Ureter (tissue), 1 donor: ENCODE results near the gene S100A3. TPM values are rescaled to one million over a fixed set of nuclear protein-coding genes. Genes with fewer than 3 reads are reported as not detected.
"Not testable (repeated sequence)": the region's sequence is repeated elsewhere in the genome, so short reads cannot be mapped to it uniquely, and the experiment has no call there.

Source experiments
- DNase-seq: peaks from one replicate; pipeline ENCODE4 v3.0.0-alpha.2; 2020; ENCODE audit warnings: low spot score
- total RNA-seq: library from RNA; stranded (reverse); gene quantifications from one replicate; pipeline ENCODE4 v1.2.4, GENCODE V29; 2023
- donor health status: DM: yes; HTN: yes; CAD: no.

Gene S100A3
- total RNA-seq, 1 donor from 2014 or later = 6.5 TPM

DNA sequence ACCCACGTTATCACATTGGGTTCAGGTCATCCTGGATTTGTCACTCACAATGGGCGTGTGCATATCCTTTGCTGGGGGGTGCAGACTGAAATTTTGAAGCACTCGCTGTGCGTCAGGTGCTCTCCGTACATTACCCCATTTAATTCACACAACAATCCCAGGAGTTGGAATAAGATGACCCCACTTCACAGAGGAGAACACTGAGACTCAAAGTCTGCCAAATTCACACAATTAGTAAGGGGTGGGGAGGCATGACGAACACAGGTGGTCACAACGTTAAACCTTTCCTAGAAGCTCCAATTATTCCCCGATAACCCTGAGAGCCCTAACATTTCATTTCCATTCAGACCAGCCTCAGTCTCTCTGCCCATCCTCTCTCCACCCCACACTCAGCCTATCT lies 20.4 kb upstream of the S100A3 start:
- no peak for DNase-seq

DNA sequence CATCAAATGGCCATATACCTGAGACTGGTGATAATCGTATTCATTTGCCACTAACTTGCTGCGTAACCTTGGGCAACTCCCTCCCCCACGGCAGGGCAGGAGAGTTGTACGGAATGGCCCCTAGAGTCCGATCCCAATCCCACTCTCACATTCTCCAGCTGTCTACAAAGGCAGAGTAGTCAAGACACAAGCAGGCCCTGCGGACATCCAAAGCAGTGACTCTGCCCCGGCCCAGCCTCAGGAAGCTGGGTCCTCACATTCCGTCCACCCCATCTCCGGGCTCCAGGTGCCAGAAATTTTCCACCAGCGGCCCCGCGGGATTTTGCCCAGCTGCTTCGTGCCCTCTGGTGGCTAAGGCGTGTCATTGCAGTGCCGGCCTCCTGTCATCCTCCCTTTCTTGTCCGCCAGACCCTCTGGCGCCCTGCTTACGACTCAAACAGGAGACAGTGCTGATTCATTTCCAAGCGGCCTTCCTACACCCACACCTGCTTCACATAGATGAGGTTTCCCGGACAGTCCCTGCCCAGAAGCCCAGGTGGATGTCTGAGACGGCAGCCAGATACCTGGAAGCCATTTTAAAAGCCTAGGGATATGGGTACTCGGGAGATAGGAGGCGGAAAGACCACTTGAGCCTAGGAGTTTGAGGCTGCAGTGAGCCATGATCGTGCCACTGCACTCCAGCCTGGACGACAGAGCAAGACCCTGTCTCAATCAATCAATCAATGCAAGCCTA lies 19.5 kb upstream of the S100A3 start:
- peak; percentile 93 for DNase-seq

DNA sequence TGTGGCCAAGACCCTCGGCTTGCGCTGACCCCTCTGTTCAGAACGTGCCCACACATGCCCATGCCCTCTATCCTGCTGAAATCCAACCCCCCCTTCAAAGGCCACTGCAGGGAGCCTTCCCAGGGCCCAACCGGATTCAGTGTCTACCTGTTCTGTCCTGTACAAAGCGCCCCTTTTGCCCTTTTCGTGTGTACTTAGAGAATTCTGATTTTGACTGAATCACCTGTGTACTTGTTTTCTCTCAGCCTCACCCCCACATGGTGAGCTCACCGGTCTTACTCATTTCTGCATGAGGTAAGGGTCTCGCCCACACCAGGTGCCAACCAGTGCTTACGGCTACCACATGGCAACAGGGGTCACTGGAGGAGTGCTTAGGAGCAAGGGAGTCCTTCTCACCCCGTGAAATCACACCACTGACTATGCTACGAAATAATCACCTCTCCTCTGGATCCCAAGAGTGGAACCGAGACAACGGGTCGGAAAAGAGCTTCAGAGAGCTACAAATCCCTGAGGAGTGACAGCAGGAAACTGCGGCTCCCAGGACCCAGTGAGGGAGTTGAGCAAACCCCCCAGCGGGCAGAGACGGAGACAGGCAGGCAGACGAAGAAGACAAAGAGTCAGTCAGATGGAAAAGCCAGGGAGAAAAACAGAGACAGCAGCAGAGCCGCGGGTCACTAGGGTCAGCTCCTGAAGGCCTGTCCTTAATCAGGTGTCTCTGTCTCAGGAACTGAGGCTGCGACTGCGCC lies 18.7 kb upstream of the S100A3 start:
- DNase-seq = no peak

DNA sequence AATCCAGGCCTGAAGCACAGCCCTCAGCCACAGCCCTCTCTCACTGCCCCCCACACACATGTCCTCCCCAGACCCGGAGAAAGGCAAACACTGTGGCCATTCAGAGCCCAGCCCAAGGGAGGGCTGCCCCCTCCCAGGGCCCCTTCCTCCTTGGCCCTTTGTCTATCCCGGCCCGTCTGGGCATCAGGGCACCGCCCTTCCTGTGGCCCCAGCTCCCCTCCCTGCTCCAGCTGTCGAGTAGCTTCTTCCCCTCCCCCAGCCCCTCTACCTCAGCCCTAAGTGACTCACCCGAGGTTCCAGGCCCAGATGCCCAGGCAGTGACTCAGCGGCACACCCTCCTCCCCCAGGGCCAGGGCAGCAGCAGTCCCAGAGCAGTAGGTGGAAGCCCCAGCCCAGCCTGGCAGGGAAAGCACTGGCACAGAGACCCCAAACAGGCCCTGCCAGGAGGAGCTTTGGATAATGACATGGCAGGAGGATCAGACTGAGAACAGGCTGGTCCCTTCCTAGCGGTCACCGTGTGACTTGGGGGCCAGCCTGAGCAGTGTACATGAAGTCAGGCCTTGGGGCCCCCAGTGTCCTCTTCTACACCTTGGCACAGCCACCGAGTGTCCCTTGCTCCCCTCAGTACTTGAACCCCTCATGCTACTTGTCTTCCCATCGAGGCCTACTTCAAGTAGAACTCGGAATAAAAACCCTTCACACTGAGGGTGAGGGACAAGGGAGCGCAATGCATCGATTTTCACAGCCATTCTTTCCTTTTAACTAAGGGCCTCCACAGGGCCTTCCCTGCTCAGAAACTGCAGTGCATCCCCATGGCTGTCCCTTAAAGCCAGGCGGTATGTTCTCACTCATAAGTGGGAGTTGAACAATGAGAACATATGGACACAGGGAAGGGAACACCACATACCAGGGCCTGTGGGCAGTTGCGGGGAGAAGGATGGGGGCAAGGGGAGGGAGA lies 17.6 kb upstream of the S100A3 start:
- peak; percentile 97 for DNase-seq

DNA sequence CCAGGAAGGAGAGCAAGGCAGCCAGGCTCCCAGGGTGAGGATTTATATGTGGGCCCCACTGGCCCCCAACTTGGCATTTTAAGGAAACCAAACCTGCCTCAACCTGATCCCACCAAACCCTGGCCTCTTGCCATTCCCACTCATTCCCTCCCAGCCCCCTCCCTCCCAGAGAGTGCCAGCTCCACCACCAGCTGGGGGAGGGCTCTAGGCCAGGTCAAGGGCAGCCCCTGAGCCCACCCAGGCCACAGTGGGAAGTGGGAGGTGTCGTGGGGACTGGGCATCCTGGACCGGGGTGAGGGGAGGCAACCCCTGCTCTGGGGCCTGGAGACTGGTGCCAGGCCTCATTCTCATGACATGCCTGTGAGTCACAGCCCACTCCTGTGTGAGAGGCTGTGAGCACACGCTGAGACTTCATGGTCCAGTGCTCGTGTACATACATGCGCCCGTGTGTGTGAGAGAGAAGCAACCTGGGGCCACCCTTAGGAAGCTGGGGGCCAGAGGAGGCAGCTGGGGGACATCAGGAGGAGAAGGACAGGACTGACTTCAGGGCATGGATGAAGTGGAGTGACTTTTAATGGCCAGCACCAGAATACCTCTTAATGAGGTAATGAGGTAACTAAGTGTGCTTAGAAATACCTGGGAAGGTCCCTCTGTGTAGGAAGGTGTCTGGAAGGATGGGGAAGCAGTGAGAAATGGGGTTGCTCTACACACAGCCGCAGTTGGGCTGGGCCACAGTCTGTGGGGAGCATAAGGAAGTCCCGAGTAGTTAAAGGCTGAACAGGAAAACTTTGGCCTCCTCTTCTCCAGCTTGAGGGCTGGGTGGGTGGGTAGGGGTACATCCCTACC lies 16.7 kb upstream of the S100A3 start, which contains the start of gene S100A2:
Gene S100A2, minus strand, starts transcription at position 316 of the 846 bp plus-strand sequence. CDS start 1,967 bp downstream, outside the sequence.
- peak; percentile 78 for DNase-seq

DNA sequence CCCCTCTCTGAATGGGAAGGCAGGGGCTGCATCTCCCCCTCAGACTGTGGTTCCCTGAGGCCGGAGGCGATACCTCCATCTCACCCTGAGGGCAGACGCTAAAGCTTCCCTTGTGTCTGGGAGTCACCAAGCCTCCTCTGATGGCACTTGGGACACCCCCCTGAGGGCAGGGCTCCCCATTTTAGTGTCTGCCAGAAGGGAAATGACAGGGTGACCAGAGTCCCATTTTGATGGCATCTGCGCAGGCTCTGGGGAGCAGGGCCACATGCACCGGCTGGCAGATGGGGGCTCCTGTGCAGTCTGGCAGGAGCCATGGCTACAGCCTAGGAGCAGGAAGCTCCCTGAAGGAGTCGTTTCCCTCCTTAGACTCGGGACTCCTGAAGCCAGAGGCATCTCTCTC lies 14.9 kb upstream of the S100A3 start:
- peak; percentile 41 for DNase-seq

DNA sequence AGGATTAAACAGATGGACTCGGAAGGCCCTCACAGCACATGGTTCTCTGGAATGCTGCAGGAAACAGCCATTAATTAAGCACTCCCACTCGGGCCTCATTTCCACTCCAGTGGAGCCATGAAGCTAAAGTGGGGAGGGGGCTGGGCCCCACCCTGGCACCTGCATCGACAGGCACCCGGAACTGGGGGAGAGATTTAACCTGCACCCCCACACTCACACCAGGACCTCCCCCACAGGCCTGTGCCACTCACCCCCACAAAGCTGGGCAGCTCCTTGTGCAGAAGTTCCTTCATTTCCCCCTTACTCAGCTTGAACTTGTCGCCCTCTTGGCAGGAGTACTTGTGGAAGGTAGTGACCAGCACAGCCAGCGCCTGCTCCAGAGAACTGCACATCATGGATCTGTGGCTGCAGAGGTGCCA lies 14.4 kb upstream of the S100A3 start:
- DNase-seq = peak; percentile 41

DNA sequence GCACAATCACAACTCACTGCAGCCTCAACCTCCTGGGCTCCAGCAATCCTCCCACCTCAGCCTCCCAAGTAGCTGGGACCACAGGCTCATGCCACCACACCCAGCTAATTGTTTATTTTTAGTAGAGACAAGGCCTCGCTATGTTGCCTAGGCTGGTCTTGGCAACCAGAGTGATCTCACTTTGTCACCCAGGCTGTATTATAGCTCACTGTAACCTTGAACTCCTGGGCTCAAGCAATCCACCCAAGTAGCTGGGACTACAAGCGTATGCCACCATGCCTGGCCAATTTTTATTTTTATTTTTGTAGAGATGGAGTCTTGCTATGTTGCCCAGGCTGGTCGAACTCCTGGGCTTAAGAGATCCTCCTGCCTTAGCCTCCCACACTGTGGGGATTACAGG lies 13.0 kb upstream of the S100A3 start:
- not testable (repeated sequence) for DNase-seq

DNA sequence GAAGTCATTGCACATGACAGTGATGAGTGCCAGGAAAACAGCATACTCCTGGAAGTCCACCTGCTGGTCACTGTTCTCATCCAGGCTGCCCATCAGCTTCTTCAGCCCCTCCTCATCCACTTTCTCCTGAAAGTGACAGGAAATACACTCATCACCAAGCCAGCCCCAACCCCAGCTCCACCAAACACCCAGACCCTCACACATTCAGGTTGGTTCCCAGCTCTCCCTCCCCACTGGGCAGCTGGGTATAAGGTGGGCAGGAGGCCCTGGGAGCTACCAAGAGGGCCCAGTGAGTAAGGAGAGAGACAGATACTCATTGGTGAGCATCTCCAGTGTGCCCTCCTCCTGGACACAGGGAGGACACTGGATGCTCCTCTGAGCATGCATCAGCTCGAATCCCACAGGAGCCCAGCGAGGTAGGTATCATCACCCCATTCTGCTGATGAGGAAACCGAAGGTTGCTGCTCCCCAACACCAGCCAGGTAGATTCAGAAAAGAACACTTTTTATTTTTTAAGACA lies 12.5 kb upstream of the S100A3 start:
- DNase-seq = peak; percentile 37

DNA sequence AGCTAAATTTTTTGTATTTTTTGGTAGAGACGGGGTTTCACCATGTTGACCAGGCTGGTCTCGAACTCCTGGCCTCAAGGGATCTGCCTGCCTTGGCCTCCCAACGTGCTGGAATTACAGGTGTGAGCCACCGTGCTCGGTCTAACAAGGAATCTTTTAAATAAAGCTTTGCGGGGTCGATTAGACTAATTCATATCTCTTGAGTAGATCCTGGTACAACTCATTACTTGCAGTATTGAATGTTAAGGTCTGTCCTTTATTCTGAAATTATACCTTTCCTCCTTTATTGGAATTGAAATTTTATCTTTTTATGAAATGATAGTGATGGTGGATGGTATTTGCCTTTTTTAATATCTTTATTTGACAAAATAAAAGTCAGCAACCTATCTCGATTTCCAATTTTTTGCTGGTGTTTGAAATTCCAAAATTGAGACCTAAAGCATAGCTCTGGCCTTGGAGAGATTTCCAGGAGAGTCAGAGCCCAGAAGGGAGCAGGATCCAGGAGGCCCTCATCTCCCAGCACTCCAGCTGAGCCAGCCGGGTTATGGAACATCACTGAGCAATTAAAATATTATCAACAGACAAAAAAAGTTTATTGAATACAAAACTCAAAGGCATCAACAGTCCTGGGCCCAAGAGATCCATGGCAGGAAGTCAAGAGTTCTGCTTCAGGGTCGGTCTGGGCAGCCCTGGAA lies 11.9 kb upstream of the S100A3 start:
- no peak for DNase-seq

DNA sequence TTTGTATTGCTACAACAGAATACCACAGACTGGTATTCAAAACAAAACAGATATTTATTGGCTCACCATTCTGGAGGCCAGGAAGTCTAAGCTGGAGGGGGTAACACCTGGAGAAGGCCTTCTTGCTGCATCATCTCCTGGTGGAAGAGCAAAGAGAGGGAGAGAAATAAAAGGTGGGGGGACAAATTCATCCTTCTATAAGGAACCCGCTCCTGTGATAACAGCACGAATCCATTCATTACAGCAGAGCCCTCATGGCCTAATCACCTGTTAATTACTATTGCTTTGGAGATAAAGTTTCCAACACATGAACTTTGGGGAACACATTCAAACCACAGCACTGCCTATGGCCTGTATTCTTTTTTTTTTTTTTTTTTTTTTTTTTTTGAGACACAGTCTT lies 11.2 kb upstream of the S100A3 start:
- no peak for DNase-seq

DNA sequence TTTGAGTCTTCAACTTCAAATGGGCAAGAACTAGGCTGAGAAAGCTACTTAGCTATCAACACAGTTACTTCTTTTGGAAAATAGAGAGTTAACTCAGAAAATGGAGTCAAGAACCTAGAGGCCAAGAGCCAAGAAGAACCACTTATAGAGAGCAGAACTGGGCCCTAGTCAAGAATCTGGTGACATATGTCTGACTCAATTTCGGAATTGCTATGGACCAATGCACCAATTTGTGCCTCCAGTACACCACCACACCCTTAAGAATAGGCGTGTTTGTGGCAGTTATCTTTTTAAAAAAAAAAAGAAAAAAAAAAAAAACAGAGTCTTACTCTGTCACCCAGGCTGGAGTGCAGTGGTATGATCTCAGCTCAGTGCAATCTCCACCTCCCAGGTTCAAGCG lies 8.8 kb upstream of the S100A3 start:
- no peak for DNase-seq

DNA sequence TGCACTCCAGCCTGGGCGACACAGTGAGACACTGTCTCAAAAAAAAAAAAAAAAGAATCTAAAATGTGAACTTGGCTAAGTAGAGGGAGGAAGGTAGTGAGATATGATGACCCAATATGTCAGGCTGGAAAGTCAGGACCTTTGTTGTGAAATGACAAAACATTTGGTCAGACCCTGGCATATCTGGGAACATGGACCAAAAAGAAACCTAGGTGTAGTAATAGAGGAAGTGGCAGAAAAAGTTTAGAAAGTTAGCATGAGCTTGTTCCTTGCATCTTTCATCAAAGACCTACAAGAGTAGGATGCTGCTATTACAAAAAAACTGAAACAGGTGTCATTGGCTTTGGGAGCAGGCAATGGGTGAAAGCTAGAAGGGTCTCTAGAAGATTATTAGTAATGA lies 7.3 kb upstream of the S100A3 start:
- no peak for DNase-seq

DNA sequence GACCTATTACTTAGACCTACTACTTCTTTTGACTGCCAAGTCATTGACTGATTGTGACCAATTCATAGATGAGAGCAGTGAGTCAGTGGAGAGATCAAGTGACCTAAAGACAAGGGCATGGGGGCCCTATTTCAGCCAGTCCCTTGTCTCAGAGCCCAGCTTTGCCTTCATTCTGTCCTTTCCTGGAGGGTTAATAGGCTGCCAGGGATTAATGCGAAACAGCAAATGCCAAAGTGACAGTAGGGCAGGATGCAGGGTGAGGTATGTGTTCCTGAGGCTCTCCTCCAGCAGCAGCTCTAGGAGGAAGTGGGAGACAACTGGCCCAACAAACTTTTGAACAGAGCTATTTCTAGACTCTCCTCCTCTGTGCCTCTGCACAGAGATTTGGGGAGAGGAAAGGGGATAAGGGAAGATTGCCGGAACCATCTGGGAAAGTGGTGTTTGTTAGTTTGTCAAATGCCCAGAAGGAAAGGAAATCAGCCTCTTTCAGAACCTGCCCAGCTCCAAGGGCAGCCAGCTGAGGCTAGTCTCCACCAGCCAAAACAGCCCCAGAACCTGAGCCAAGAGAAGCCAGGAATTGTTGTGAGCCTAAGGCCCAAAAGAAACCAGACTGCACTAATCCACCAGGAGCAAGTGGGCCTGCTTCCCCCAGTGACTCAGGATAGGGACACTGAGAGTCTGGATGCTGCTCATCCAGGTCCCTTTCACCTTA lies 4.9 kb upstream of the S100A3 start:
- no peak for DNase-seq

DNA sequence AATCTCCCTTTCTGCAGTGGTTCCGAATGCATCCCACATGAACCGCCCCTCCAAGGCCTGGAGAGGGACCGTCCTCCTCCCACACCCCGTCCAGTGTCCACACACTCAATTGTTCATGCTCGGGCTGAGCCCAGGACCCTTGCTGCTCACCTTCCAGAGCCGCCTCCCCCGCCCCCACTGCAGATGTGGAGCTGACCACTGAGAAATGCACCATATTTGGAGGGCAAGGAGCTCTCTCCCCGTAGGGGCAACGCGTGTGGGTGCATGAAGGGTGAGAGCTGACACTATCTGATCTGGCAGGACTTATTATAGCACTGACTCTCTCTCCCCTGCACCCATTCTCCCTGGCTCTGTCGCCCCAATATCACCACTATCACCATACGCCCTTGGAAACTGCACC lies 4.0 kb upstream of the S100A3 start:
- DNase-seq = no peak

DNA sequence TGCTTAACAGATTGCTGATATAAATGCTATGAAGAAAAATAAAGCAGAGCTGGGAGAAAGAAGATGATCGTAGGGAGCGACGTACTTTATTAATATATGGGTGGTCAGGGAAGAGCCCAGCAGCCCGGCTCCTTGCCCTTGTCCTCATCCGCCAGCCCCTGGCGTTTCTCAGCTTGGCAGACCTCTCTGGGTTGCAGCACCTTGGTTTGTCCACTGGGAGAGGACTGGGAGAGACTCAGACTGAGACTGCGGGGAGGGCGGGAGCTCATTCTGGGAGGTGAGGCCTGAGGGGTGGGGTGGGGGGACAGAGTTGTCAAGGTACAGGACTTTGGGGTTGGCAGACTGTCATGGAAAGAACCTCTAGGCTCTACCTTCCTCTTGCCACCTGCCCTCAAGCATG lies 3.3 kb upstream of the S100A3 start:
- no peak for DNase-seq

DNA sequence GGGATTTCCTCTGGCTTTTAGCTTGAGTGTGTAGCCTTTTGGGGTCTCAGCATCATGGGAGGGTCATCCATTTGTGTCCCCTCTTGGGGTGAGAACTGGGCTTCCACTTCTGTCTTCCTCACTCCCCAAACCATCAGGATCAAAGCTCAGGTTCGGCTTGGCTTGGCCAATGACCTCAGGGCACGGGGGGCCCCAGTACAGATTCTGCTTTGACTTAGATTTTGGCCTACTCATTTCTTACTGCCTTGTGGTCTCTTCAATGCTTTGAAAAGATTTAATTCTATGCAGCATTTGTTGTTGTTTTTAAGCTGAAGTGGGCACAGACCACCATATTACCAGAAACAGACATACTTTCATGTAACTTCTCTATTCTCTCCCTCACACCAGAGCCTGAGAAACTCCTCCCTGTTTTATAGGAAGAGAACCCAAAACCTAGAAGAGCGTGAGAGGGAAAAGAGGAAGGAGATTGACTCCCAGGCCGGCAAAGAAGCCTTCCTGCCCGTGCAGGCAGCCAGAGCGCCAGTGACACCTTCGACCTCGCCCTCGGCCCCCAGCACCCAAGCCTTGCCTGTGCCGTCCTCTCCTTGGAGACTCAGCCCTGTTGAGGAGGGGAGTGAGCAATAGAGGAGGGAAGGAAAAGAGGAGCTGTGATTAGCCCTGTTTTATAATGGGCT lies 1.9 kb upstream of the S100A3 start:
- no peak for DNase-seq

DNA sequence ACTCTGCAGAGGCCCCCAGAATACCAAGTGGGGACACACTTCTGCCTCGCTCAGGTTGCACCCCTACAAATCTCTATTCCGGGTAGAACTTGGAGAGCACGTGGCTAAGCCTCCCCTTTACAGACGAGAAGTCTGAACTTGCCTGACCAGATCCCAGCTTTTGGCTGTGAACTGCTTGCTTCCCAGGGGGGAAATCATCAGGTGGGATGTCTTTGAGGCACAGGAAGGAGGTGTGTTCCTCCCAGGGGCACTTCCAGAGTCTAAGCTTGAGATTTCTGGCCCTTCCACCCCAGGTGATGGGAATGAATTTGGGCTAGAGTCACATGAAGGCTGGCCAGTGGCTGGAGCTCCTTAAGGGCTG lies 1.3 kb upstream of the S100A3 start:
- DNase-seq = no peak

DNA sequence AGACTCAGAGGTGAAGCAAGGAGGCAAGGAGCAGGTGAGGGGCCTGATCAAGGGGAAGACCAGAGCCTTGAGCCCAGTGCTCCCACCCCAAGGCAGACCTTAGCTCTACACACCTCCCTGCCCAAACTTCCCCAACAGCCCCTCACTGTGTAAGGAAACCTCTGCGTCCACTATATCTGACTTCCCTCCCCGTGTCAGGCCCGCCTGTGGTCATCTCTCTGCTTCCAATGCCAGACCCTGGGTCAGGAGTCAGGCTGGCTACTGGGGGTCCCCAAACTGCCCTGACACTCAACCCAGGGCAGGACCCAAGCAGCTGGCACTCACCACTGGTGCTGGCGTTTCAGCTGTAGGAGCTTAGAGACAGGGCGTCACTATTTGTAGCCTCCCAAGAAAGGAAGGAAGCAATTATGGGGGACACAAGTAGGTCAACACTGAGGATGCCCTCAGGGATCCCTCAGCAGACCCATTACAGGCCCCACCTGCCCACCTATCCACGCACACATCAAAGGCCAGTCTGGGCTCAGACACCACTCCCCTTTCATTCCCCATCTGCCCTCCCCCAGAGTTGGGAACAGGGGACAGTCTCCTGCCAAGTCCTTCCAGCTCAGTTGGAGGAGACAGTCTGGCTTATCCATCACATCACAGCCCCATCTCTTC lies 811 bp upstream of the S100A3 start:
- no peak for DNase-seq
